ENCODE measurements around the gene TMEM273.

The TMEM273 gene

DNA sequence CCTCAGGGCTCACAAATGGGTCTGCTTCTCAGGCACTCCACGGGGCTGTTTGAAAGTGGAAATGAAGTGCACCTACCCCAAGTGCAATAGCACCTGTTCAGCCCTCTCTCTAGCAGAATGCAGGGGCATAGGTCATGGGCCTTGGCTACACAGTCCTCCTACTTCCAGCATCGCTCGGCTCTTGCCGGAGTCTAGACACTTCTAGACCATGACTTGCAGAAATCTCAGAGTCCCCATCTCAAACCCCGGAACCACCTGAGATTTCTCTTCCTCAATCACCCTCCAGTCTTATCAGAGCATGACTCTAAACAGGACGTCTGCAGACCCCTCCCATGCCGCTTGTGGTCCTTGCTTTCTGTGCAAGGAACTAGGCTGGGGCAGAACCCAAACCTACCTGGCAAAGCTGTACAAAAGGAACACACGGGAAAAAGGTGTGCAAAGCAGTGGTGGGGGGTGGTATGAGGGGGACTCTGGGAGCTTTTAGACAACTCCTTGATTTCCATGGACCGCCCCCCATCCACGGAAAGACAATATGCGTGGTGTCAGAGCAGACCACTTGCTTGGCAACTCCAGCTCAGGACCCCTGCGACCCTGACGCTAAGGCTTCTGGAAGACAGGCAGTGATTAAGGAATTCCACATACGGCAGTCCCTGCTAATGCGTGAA, 13.8 kb downstream of the TMEM273 start:
- Histone ChIP-seq H3K36me3 (ENCODE audit: control insufficient read depth, low read depth, low read length) (no peaks in the 10 kb centered on the region), H3K4me3 (ENCODE audit: low read length) (no peak overlapping the region), H3K9me3 (ENCODE audit: control insufficient read depth, low read depth, low read length) (no peaks in the 10 kb centered on the region), H3K9ac (ENCODE audit: low read length) (no peak overlapping the region), H3K27ac (ENCODE audit: low read length) (no peak overlapping the region), H3K4me1 (ENCODE audit: control insufficient read depth, low read depth, low read length) (no peaks in the 10 kb centered on the region), H3K27me3 (ENCODE audit: control insufficient read depth, insufficient read depth, low read length) (no peaks in the 10 kb centered on the region)

- no peaks in the 10 kb centered on the region for H3K9me3 ChIP-seq (ENCODE audit: control insufficient read depth, low read depth, low read length)
- H3K9ac ChIP-seq (ENCODE audit: low read length): no peak overlapping the region
These were observed 14.3 kb downstream of the TMEM273 start for GRCh38 chr10:49173853-49174252.

DNA sequence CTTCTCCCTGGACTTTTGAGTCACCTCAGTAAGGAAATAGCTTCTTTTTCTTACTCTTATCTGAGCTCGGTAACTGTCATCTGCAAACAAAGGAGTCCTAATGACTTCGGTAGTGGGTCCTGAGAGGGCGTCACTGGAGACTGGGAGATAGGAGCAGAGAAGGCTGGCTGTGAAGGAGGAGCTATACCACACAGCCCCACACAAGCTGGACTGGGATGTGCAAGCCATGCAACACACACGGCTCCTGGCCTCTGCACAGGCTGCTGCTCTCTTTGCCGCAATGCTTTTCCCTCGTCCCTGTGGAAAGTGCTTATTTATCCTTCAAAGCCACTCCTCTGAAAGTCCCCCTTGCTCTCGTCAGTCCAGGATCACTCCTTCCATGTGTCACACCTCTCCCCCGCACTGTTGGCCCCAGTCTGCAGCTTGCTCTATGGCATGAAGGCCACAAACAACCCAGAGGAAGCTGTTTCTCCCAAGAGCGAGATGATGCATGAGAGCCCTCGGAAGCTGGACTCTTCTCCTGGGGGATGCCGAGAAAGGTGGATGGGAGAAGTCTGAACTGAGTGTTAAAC, 14.9 kb downstream of the TMEM273 start:
- Histone ChIP-seq H3K4me1 (ENCODE audit: control insufficient read depth, low read depth, low read length) (no peaks in the 10 kb centered on the region), H3K9me3 (ENCODE audit: control insufficient read depth, low read depth, low read length) (no peaks in the 10 kb centered on the region), H3K27me3 (ENCODE audit: control insufficient read depth, insufficient read depth, low read length) (no peaks in the 10 kb centered on the region)

More at GRCh38 chr10:49173853-49174252, 14.3 kb downstream of the TMEM273 start:
- no peaks in the 10 kb centered on the region for H3K4me1 ChIP-seq (ENCODE audit: control insufficient read depth, low read depth, low read length)
- no peaks in the 10 kb centered on the region for H3K36me3 ChIP-seq (ENCODE audit: control insufficient read depth, low read depth, low read length)
- H3K4me3 ChIP-seq (ENCODE audit: low read length): no peak overlapping the region
- H3K27ac ChIP-seq (ENCODE audit: low read length): no peak overlapping the region
- no peaks in the 10 kb centered on the region for H3K27me3 ChIP-seq (ENCODE audit: control insufficient read depth, insufficient read depth, low read length)

DNA sequence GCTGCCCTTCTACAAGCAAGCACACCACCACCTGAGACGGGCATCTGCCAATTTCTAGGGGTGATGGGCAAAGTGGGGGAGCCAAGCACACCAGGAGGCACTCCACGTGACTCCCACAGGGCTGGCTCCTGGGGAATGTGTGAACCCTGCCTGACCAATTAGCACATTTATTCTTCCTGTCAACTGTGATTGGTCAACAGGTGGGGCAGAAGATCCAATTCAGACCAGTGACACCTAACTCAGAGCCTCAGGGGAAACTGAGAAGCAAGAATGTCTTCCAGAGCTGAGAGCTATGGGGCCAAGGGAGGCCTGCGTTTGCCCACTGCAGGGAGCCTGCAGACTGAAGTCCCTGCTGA, 15.4 kb downstream of the TMEM273 start:
- Histone ChIP-seq H3K36me3 (ENCODE audit: control insufficient read depth, low read depth, low read length) (no peaks in the 10 kb centered on the region), H3K9ac (ENCODE audit: low read length) (no peak overlapping the region), H3K27me3 (ENCODE audit: control insufficient read depth, insufficient read depth, low read length) (no peaks in the 10 kb centered on the region), H3K9me3 (ENCODE audit: control insufficient read depth, low read depth, low read length) (no peaks in the 10 kb centered on the region), H3K27ac (ENCODE audit: low read length) (no peak overlapping the region), H3K4me3 (ENCODE audit: low read length) (no peak overlapping the region), H3K4me1 (ENCODE audit: control insufficient read depth, low read depth, low read length) (no peaks in the 10 kb centered on the region)

More for the DNA sequence above, 14.9 kb downstream of the TMEM273 start:
- Histone ChIP-seq H3K9ac (ENCODE audit: low read length) (no peak overlapping the region), H3K36me3 (ENCODE audit: control insufficient read depth, low read depth, low read length) (no peaks in the 10 kb centered on the region), H3K27ac (ENCODE audit: low read length) (no peak overlapping the region), H3K4me3 (ENCODE audit: low read length) (no peak overlapping the region)

GRCh38 chr10:49172061-49172776, 16.0 kb downstream of the TMEM273 start:
- Histone ChIP-seq H3K9me3 (ENCODE audit: control insufficient read depth, low read depth, low read length) (no peaks in the 10 kb centered on the region), H3K9ac (ENCODE audit: low read length) (no peak overlapping the region), H3K36me3 (ENCODE audit: control insufficient read depth, low read depth, low read length) (no peaks in the 10 kb centered on the region), H3K4me3 (ENCODE audit: low read length) (no peak overlapping the region), H3K4me1 (ENCODE audit: control insufficient read depth, low read depth, low read length) (no peaks in the 10 kb centered on the region), H3K27ac (ENCODE audit: low read length) (no peak overlapping the region), H3K27me3 (ENCODE audit: control insufficient read depth, insufficient read depth, low read length) (no peaks in the 10 kb centered on the region)

DNA sequence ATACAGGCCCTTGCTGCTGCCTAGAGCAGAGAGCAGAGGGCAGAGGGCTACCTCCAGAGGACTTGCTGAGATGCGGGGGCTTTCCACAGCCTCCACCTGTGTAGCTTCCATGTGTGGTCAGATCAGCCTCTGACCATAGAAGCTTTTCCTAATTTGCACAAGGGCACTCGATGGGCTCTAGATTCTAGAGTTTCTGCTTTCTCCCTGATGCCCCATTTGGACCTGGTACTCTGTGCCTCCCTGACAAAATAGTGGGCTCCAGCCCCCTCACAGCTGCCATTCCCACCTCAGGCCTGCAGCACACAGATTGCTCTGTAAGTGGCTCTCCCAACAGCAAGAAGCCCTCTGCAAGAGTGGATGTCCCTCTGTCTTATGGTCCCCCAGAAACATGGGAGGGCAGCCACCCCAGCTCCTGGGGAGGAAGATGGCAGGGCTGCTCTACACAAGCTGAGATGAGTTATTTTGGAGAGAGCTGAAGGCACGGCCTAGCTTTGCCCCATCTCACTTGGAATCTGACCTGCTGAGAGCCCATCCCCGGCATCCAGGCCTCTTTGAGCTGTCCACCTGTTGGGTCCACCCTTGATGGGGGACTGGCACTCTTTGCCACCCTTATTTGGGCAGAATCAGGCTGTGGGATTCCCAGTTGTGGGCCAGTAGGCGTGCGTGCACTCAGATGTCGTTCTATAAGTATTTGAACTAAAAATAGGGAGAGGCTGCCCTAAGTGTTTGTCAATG, 16.7 kb downstream of the TMEM273 start:
- Histone ChIP-seq H3K4me3 (ENCODE audit: low read length) (no peak overlapping the region), H3K4me1 (ENCODE audit: control insufficient read depth, low read depth, low read length) (no peaks in the 10 kb centered on the region), H3K9me3 (ENCODE audit: control insufficient read depth, low read depth, low read length) (no peaks in the 10 kb centered on the region), H3K9ac (ENCODE audit: low read length) (no peak overlapping the region), H3K36me3 (ENCODE audit: control insufficient read depth, low read depth, low read length) (no peaks in the 10 kb centered on the region), H3K27me3 (ENCODE audit: control insufficient read depth, insufficient read depth, low read length) (no peaks in the 10 kb centered on the region), H3K27ac (ENCODE audit: low read length) (no peak overlapping the region)

GRCh38 chr10:49170632-49171325, 17.4 kb downstream of the TMEM273 start:
- no peak overlapping the region for H3K9ac ChIP-seq (ENCODE audit: low read length)
- no peak overlapping the region for H3K27ac ChIP-seq (ENCODE audit: low read length)
- H3K4me3 ChIP-seq (ENCODE audit: low read length): no peak overlapping the region
- H3K4me1 ChIP-seq (ENCODE audit: control insufficient read depth, low read depth, low read length): no peaks in the 10 kb centered on the region
- no peaks in the 10 kb centered on the region for H3K36me3 ChIP-seq (ENCODE audit: control insufficient read depth, low read depth, low read length)
- H3K9me3 ChIP-seq (ENCODE audit: control insufficient read depth, low read depth, low read length): no peaks in the 10 kb centered on the region
- no peaks in the 10 kb centered on the region for H3K27me3 ChIP-seq (ENCODE audit: control insufficient read depth, insufficient read depth, low read length)

GRCh38 chr10:49169776-49170175, 18.4 kb downstream of the TMEM273 start:
- no peaks in the 10 kb centered on the region for H3K4me1 ChIP-seq (ENCODE audit: control insufficient read depth, low read depth, low read length)
- H3K27ac ChIP-seq (ENCODE audit: low read length): no peak overlapping the region
- no peak overlapping the region for H3K9ac ChIP-seq (ENCODE audit: low read length)
- H3K4me3 ChIP-seq (ENCODE audit: low read length): no peak overlapping the region
- H3K36me3 ChIP-seq (ENCODE audit: control insufficient read depth, low read depth, low read length): no peaks in the 10 kb centered on the region
- H3K9me3 ChIP-seq (ENCODE audit: control insufficient read depth, low read depth, low read length): no peaks in the 10 kb centered on the region
- H3K27me3 ChIP-seq (ENCODE audit: control insufficient read depth, insufficient read depth, low read length): no peaks in the 10 kb centered on the region

GRCh38 chr10:49168831-49169500, 19.2 kb downstream of the TMEM273 start:
- no peak overlapping the region for H3K4me3 ChIP-seq (ENCODE audit: low read length)
- H3K27me3 ChIP-seq (ENCODE audit: control insufficient read depth, insufficient read depth, low read length): no peaks in the 10 kb centered on the region
- no peaks in the 10 kb centered on the region for H3K4me1 ChIP-seq (ENCODE audit: control insufficient read depth, low read depth, low read length)
- no peaks in the 10 kb centered on the region for H3K36me3 ChIP-seq (ENCODE audit: control insufficient read depth, low read depth, low read length)
- no peaks in the 10 kb centered on the region for H3K9me3 ChIP-seq (ENCODE audit: control insufficient read depth, low read depth, low read length)
- no peak overlapping the region for H3K27ac ChIP-seq (ENCODE audit: low read length)
- H3K9ac ChIP-seq (ENCODE audit: low read length): no peak overlapping the region

DNA sequence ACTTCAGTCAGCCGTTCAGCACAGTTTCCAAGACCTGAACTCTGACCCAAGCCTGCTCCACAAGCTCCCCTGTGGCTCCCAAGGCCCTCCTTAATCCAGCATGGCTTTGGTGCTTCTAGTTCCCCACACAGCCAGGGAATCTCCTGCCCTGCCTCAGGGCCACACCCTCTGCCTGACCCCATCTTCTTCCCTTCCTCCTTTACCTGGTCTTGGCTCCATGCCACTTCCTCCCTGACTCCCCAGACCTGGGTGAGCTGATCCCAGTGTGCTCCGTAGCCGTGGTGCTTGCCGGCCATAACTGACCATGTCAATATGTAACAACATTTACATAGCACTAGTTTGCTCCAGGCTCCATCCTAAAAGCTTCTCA, 20.0 kb downstream of the TMEM273 start:
- Histone ChIP-seq H3K9ac (ENCODE audit: low read length) (no peak overlapping the region), H3K4me1 (ENCODE audit: control insufficient read depth, low read depth, low read length) (no peaks in the 10 kb centered on the region)

More for the DNA sequence above, 20.0 kb downstream of the TMEM273 start:
- no peaks in the 10 kb centered on the region for H3K9me3 ChIP-seq (ENCODE audit: control insufficient read depth, low read depth, low read length)
- H3K36me3 ChIP-seq (ENCODE audit: control insufficient read depth, low read depth, low read length): no peaks in the 10 kb centered on the region
- no peak overlapping the region for H3K4me3 ChIP-seq (ENCODE audit: low read length)
- H3K27ac ChIP-seq (ENCODE audit: low read length): no peak overlapping the region
- H3K27me3 ChIP-seq (ENCODE audit: control insufficient read depth, insufficient read depth, low read length): no peaks in the 10 kb centered on the region
